ENCODE results near the gene TCF20.

The TCF20 gene

GRCh38 chr22:42273855-42274451, 3.5 kb upstream of the TCF20 start:
- Histone ChIP-seq H3K4me3 (ENCODE audit: low read length) (no peak overlapping the region), H3K27ac (ENCODE audit: low read depth, low read length) (no peak overlapping the region), H3K23ac (ENCODE audit: low read length) (no peak overlapping the region), H3K27me3 (ENCODE audit: insufficient read depth, low read length, poor library complexity) (no peaks in the 10 kb centered on the region), H3K79me1 (ENCODE audit: low read length) (no peaks in the 10 kb centered on the region), H3K4ac (ENCODE audit: low read depth, low read length) (no peak overlapping the region), H2BK15ac (replicated peaks; ENCODE audit: low read depth) (no peak overlapping the region), H3K9ac (ENCODE audit: low read length) (peak overlapping the region; percentile 35), H2BK5ac (ENCODE audit: low read length) (no peak overlapping the region), H3K79me2 (ENCODE audit: control insufficient read depth, insufficient read depth, low read length) (peaks cover 1% of the 10 kb centered on the region), H4K5ac (ENCODE audit: low read length) (no peak overlapping the region), H3K4me1 (ENCODE audit: control insufficient read depth, low read depth, low read length) (peaks cover 5% of the 10 kb centered on the region), H3K56ac (ENCODE audit: low read length) (peak overlapping the region; percentile 40), H2BK120ac (ENCODE audit: low read depth, low read length) (no peak overlapping the region), H3K4me2 (ENCODE audit: low read length) (no peak overlapping the region), H3K18ac (ENCODE audit: low read length) (no peak overlapping the region), H2AK5ac (ENCODE audit: low read length) (no peak overlapping the region), H4K8ac (ENCODE audit: low read depth, low read length) (no peak overlapping the region), H3K36me3 (ENCODE audit: control insufficient read depth, insufficient read depth, low read length) (no peaks in the 10 kb centered on the region)
- DNase-seq = peak; percentile 81
- no CpG with 5 or more reads among the region's 13 CpGs for WGBS (ENCODE audit: extremely low coverage, insufficient coverage, low lambda C conversion rate)

- Histone ChIP-seq H3K36me3 (ENCODE audit: control insufficient read depth, insufficient read depth, low read length) (no peaks in the 10 kb centered on the region), H2AK5ac (ENCODE audit: low read length) (no peak overlapping the region), H3K79me1 (ENCODE audit: low read length) (peaks cover 6% of the 10 kb centered on the region), H2BK15ac (replicated peaks; ENCODE audit: low read depth) (no peak overlapping the region), H3K27me3 (ENCODE audit: insufficient read depth, low read length, poor library complexity) (no peaks in the 10 kb centered on the region), H3K4me2 (ENCODE audit: low read length) (no peak overlapping the region), H3K4me3 (ENCODE audit: low read length) (no peak overlapping the region), H3K4me1 (ENCODE audit: control insufficient read depth, low read depth, low read length) (peaks cover 11% of the 10 kb centered on the region), H3K23ac (ENCODE audit: low read length) (no peak overlapping the region), H4K5ac (ENCODE audit: low read length) (no peak overlapping the region), H2BK120ac (ENCODE audit: low read depth, low read length) (no peak overlapping the region), H3K79me2 (ENCODE audit: control insufficient read depth, insufficient read depth, low read length) (peaks cover 15% of the 10 kb centered on the region), H4K8ac (ENCODE audit: low read depth, low read length) (no peak overlapping the region), H3K27ac (ENCODE audit: low read depth, low read length) (no peak overlapping the region), H3K9ac (ENCODE audit: low read length) (no peak overlapping the region), H3K4ac (ENCODE audit: low read depth, low read length) (no peak overlapping the region), H3K56ac (ENCODE audit: low read length) (no peak overlapping the region), H3K18ac (ENCODE audit: low read length) (no peak overlapping the region), H2BK5ac (ENCODE audit: low read length) (no peak overlapping the region)
- no CpG with 5 or more reads among the region's 10 CpGs for WGBS (ENCODE audit: extremely low coverage, insufficient coverage, low lambda C conversion rate)
- no peak for DNase-seq
Observed at GRCh38 chr22:42272431-42272999, 2.1 kb upstream of the TCF20 start.

DNA sequence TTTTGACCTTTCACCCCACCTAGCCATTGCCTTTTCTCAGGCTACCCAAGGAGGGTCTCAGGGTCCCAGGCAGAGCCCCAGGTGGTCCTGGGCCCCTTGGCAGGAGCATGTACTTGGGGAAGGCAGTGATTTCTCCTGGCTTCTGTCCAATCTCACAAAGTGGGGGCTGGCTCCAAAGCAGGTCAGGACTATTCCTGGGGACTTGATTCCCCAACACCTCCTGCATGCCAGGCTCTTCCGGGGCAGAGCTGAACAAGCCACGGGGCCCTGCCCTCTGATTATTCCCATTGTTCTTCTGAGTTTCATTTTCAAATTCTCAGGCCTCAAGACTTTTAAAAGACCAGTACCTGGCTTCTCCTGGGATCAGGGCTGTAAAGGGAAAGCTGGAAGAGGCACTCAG, 1.5 kb upstream of the TCF20 start:
- no peak overlapping the region for H2AK5ac ChIP-seq (ENCODE audit: low read length)
- peaks cover 6% of the 10 kb centered on the region for H3K79me1 ChIP-seq (ENCODE audit: low read length)
- no peak overlapping the region for H3K9ac ChIP-seq (ENCODE audit: low read length)
- no peak overlapping the region for H4K8ac ChIP-seq (ENCODE audit: low read depth, low read length)
- no peak for DNase-seq
- H3K27ac ChIP-seq (ENCODE audit: low read depth, low read length) = no peak overlapping the region
- H3K4me1 ChIP-seq (ENCODE audit: control insufficient read depth, low read depth, low read length) = peaks cover 11% of the 10 kb centered on the region
- no peaks in the 10 kb centered on the region for H3K36me3 ChIP-seq (ENCODE audit: control insufficient read depth, insufficient read depth, low read length)
- H3K56ac ChIP-seq (ENCODE audit: low read length) = no peak overlapping the region
- no CpG with 5 or more reads among the region's 2 CpGs for WGBS (ENCODE audit: extremely low coverage, insufficient coverage, low lambda C conversion rate)
- no peak overlapping the region for H2BK15ac ChIP-seq (replicated peaks; ENCODE audit: low read depth)
- no peak overlapping the region for H3K18ac ChIP-seq (ENCODE audit: low read length)
- no peak overlapping the region for H2BK120ac ChIP-seq (ENCODE audit: low read depth, low read length)
- H3K4ac ChIP-seq (ENCODE audit: low read depth, low read length) = no peak overlapping the region
- H3K79me2 ChIP-seq (ENCODE audit: control insufficient read depth, insufficient read depth, low read length) = peaks cover 20% of the 10 kb centered on the region
- no peak overlapping the region for H4K5ac ChIP-seq (ENCODE audit: low read length)
- H3K4me2 ChIP-seq (ENCODE audit: low read length) = no peak overlapping the region
- H3K23ac ChIP-seq (ENCODE audit: low read length) = no peak overlapping the region
- no peak overlapping the region for H3K4me3 ChIP-seq (ENCODE audit: low read length)
- H3K27me3 ChIP-seq (ENCODE audit: insufficient read depth, low read length, poor library complexity) = no peaks in the 10 kb centered on the region
- H2BK5ac ChIP-seq (ENCODE audit: low read length) = no peak overlapping the region

- no peak overlapping the region for H3K23ac ChIP-seq (ENCODE audit: low read length)
- peak overlapping the region; percentile 46 for H3K9ac ChIP-seq (ENCODE audit: low read length)
- no peak overlapping the region for H2BK5ac ChIP-seq (ENCODE audit: low read length)
- H3K56ac ChIP-seq (ENCODE audit: low read length) = peak overlapping the region; percentile 76
- no CpG with 5 or more reads among the region's 20 CpGs for WGBS (ENCODE audit: extremely low coverage, insufficient coverage, low lambda C conversion rate)
- no peaks in the 10 kb centered on the region for H3K36me3 ChIP-seq (ENCODE audit: control insufficient read depth, insufficient read depth, low read length)
- no peak overlapping the region for H2AK5ac ChIP-seq (ENCODE audit: low read length)
- H3K79me2 ChIP-seq (ENCODE audit: control insufficient read depth, insufficient read depth, low read length) = peaks cover 25% of the 10 kb centered on the region
- H4K8ac ChIP-seq (ENCODE audit: low read depth, low read length) = no peak overlapping the region
- no peak overlapping the region for H2BK120ac ChIP-seq (ENCODE audit: low read depth, low read length)
- peaks cover 6% of the 10 kb centered on the region for H3K79me1 ChIP-seq (ENCODE audit: low read length)
- no peak overlapping the region for H3K4me3 ChIP-seq (ENCODE audit: low read length)
- no peak overlapping the region for H3K4ac ChIP-seq (ENCODE audit: low read depth, low read length)
- no peak overlapping the region for H2BK15ac ChIP-seq (replicated peaks; ENCODE audit: low read depth)
- H4K5ac ChIP-seq (ENCODE audit: low read length) = no peak overlapping the region
- no peaks in the 10 kb centered on the region for H3K27me3 ChIP-seq (ENCODE audit: insufficient read depth, low read length, poor library complexity)
- peak overlapping the region; percentile 81 for H3K18ac ChIP-seq (ENCODE audit: low read length)
- no peak overlapping the region for H3K4me2 ChIP-seq (ENCODE audit: low read length)
- H3K4me1 ChIP-seq (ENCODE audit: control insufficient read depth, low read depth, low read length) = peaks cover 11% of the 10 kb centered on the region
- no peak for DNase-seq
- no peak overlapping the region for H3K27ac ChIP-seq (ENCODE audit: low read depth, low read length)
Observed at GRCh38 chr22:42271191-42271813, 849 bp upstream of the TCF20 start.

DNA sequence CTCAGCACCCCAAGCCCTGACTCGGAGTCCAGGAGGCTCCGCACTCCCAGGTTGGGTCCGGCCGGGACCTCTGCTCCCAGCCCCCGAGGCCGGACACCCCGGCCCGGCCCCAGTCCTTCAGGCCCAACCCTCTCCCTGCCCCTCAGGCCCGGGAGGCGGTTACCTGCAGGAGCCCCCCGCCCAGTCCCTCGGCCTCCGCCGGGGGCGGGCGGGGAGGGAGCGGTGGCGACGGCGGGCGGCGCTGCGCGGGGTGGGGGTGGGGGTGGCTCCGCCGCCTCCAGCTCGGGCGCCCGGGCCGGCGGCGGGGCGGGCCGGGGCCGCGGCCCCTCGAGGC, 310 bp downstream of the TCF20 start:
- no peak overlapping the region for H3K23ac ChIP-seq (ENCODE audit: low read length)
- H3K9ac ChIP-seq (ENCODE audit: low read length) = peak overlapping the region; percentile 91
- H2BK15ac ChIP-seq (replicated peaks; ENCODE audit: low read depth) = no peak overlapping the region
- WGBS (ENCODE audit: extremely low coverage, insufficient coverage, low lambda C conversion rate) = no CpG with 5 or more reads among the region's 37 CpGs
- H3K4me2 ChIP-seq (ENCODE audit: low read length) = peak overlapping the region; percentile 51
- no peak overlapping the region for H2BK5ac ChIP-seq (ENCODE audit: low read length)
- no peaks in the 10 kb centered on the region for H3K36me3 ChIP-seq (ENCODE audit: control insufficient read depth, insufficient read depth, low read length)
- peak overlapping the region; percentile 56 for H2BK120ac ChIP-seq (ENCODE audit: low read depth, low read length)
- H3K4me1 ChIP-seq (ENCODE audit: control insufficient read depth, low read depth, low read length) = peaks cover 11% of the 10 kb centered on the region
- peak overlapping the region; percentile 75 for H3K4me3 ChIP-seq (ENCODE audit: low read length)
- peak overlapping the region; percentile 91 for H3K56ac ChIP-seq (ENCODE audit: low read length)
- H3K79me1 ChIP-seq (ENCODE audit: low read length) = peaks cover 9% of the 10 kb centered on the region
- H2AK5ac ChIP-seq (ENCODE audit: low read length) = no peak overlapping the region
- no peaks in the 10 kb centered on the region for H3K27me3 ChIP-seq (ENCODE audit: insufficient read depth, low read length, poor library complexity)
- peak overlapping the region; percentile 95 for H3K4ac ChIP-seq (ENCODE audit: low read depth, low read length)
- H4K5ac ChIP-seq (ENCODE audit: low read length) = no peak overlapping the region
- H3K79me2 ChIP-seq (ENCODE audit: control insufficient read depth, insufficient read depth, low read length) = peaks cover 34% of the 10 kb centered on the region
- H3K18ac ChIP-seq (ENCODE audit: low read length) = peak overlapping the region; percentile 88
- H4K8ac ChIP-seq (ENCODE audit: low read depth, low read length) = peak overlapping the region; percentile 77
- peak; percentile 77 for DNase-seq
- peak overlapping the region; percentile 96 for H3K27ac ChIP-seq (ENCODE audit: low read depth, low read length)
